IMR-90 (cell line): ENCODE results near the gene TWIST2.

Experiments used
- CTCF ChIP-seq: conservative IDR thresholded peaks from 2 replicates; pipeline ENCODE4 v1.5.1; 2012; ENCODE audit warnings: mild to moderate bottlenecking, low read depth, low read length, improper control_type of control experiment
- POLR2A ChIP-seq: IDR thresholded peaks from 2 replicates; pipeline ENCODE4 v1.6.1; 2012; ENCODE audit warnings: mild to moderate bottlenecking, low read depth, low read length
- RAD21 ChIP-seq: IDR thresholded peaks from 2 replicates; pipeline ENCODE4 v1.6.1; 2012; ENCODE audit warnings: low read length, improper control_type of control experiment

- TF ChIP-seq POLR2A (no peak), CTCF (no peak), RAD21 (no peak)
These were observed 56.8 kb downstream of the TWIST2 start for GRCh38 chr2:238904716-238905115.
